HG03469 (cell line): ENCODE measurements around the gene VASH2.
"Not testable (repeated sequence)": the region's sequence is repeated elsewhere in the genome, so short reads cannot be mapped to it uniquely, and the experiment has no call there.

Experiments
- ATAC-seq: cut with Tn5 transposase; IDR thresholded peaks from one replicate; pipeline ENCODE4 v1.9.1; 2021; ENCODE audit warnings: mild to moderate bottlenecking, moderate library complexity, moderate number of reproducible peaks; ENCODE audit not compliant: unreplicated experiment

Gene VASH2

GRCh38 chr1:212954514-212954913 is 4.2 kb downstream of the VASH2 start:
- no peak for ATAC-seq

- no peak for ATAC-seq
These were observed 4.8 kb downstream of the VASH2 start for GRCh38 chr1:212955098-212955497.

GRCh38 chr1:212955961-212956620 is 5.8 kb downstream of the VASH2 start:
- no peak for ATAC-seq

- ATAC-seq: no peak
These were observed 7.2 kb downstream of the VASH2 start for GRCh38 chr1:212957546-212957945.

- no peak for ATAC-seq
These were observed 7.8 kb downstream of the VASH2 start for GRCh38 chr1:212958175-212958574.

GRCh38 chr1:212959266-212960220 is 9.2 kb downstream of the VASH2 start:
- peak; percentile 74 for ATAC-seq

GRCh38 chr1:212960932-212961331 is 10.6 kb downstream of the VASH2 start:
- no peak for ATAC-seq

GRCh38 chr1:212962509-212962908 is 12.2 kb downstream of the VASH2 start:
- ATAC-seq: no peak

- ATAC-seq: no peak
These were observed 13.8 kb downstream of the VASH2 start for GRCh38 chr1:212964102-212964501.

GRCh38 chr1:212964993-212965392 is 14.7 kb downstream of the VASH2 start:
- ATAC-seq: not testable (repeated sequence)

- no peak for ATAC-seq
These were observed 16.3 kb downstream of the VASH2 start for GRCh38 chr1:212966616-212967015.

- no peak for ATAC-seq
These were observed 17.5 kb downstream of the VASH2 start for GRCh38 chr1:212967801-212968200.

- ATAC-seq: no peak
These were observed 18.1 kb downstream of the VASH2 start for GRCh38 chr1:212968368-212968863.

- ATAC-seq: no peak
These were observed 19.7 kb downstream of the VASH2 start for GRCh38 chr1:212970085-212970484.

- ATAC-seq: no peak
These were observed 21.0 kb downstream of the VASH2 start for GRCh38 chr1:212971312-212971711.

GRCh38 chr1:212973426-212973825 is 23.1 kb downstream of the VASH2 start:
- no peak for ATAC-seq

GRCh38 chr1:212973899-212974298 is 23.6 kb downstream of the VASH2 start:
- no peak for ATAC-seq

- no peak for ATAC-seq
These were observed 24.4 kb downstream of the VASH2 start for GRCh38 chr1:212974711-212975110.

GRCh38 chr1:212975111-212975918 is 25.0 kb downstream of the VASH2 start:
- no peak for ATAC-seq

GRCh38 chr1:212976586-212976985 is 26.2 kb downstream of the VASH2 start:
- no peak for ATAC-seq
